T-helper 2 cell treated with Interferon-gamma antibody and Interleukin-4, amounts not matched to agents 5 μg/mL and 100 μg/mL, for 36 hours (primary cell): ENCODE measurements around the gene ANKRD13C.
A peak's percentile ranks its signal among the peaks of the same experiment; 100 is the strongest.
"Not testable (repeated sequence)": the region's sequence is repeated elsewhere in the genome, so short reads cannot be mapped to it uniquely, and the experiment has no call there.

Experiments
- DNase-seq: peaks from one replicate; pipeline ENCODE4 v3.0.0; 2021; ENCODE audit warnings: low spot score
- H3K27ac Mint-ChIP-seq: one replicate; pipeline ENCODE4 v1.8.0; 2021; ENCODE audit warnings: mild to moderate bottlenecking, mixed read lengths
- H3K27me3 Mint-ChIP-seq: one replicate; pipeline ENCODE4 v1.8.0; 2021; ENCODE audit warnings: low read depth, mixed read lengths
- H3K36me3 Mint-ChIP-seq: one replicate; pipeline ENCODE4 v1.8.0; 2021; ENCODE audit warnings: low read depth, mixed read lengths
- H3K4me1 Mint-ChIP-seq: one replicate; pipeline ENCODE4 v1.8.0; 2021; ENCODE audit warnings: low read depth, mixed read lengths
- H3K4me3 Mint-ChIP-seq: one replicate; pipeline ENCODE4 v1.8.0; 2022; ENCODE audit warnings: mild to moderate bottlenecking, moderate library complexity, mixed read lengths
- H3K9me3 Mint-ChIP-seq: one replicate; pipeline ENCODE4 v1.8.0; 2021; ENCODE audit warnings: mixed read lengths

Gene ANKRD13C

GRCh38 chr1:70354332-70355110 is at the start of gene ANKRD13C:
Gene ANKRD13C, minus strand, starts transcription at chr1:70354722. Its CDS starts 314 bp downstream, at chr1:70354408.
- Mint-ChIP-seq H3K27ac (peak within 1 kb of the TSS; percentile 94), H3K4me1 (peaks cover 22% of the 10 kb centered on the region), H3K9me3 (peaks cover 3% of the 10 kb centered on the region), H3K4me3 (peak within 1 kb of the TSS; percentile 92), H3K36me3 (peaks cover 18% of the 10 kb centered on the region), H3K27me3 (no peaks in the 10 kb centered on the region)
- DNase-seq, result peak; percentile 92

GRCh38 chr1:70403759-70404158 is 49.2 kb upstream of the ANKRD13C start:
- peaks cover 18% of the 10 kb centered on the region for H3K27me3 Mint-ChIP-seq
- H3K4me3 Mint-ChIP-seq, result no peak overlapping the region
- DNase-seq, result no peak

GRCh38 chr1:70401974-70402373 is 47.5 kb upstream of the ANKRD13C start:
- peaks cover 24% of the 10 kb centered on the region for H3K27me3 Mint-ChIP-seq
- no peaks in the 10 kb centered on the region for H3K9me3 Mint-ChIP-seq
- no peaks in the 10 kb centered on the region for H3K36me3 Mint-ChIP-seq
- no peak overlapping the region for H3K4me3 Mint-ChIP-seq
- DNase-seq, result no peak
- no peak overlapping the region for H3K27ac Mint-ChIP-seq
- no peaks in the 10 kb centered on the region for H3K4me1 Mint-ChIP-seq

More at GRCh38 chr1:70403759-70404158, 49.2 kb upstream of the ANKRD13C start:
- Mint-ChIP-seq H3K9me3 (no peaks in the 10 kb centered on the region), H3K4me1 (no peaks in the 10 kb centered on the region), H3K27ac (no peak overlapping the region), H3K36me3 (no peaks in the 10 kb centered on the region)

- Mint-ChIP-seq H3K36me3 (no peaks in the 10 kb centered on the region), H3K4me1 (no peaks in the 10 kb centered on the region), H3K4me3 (no peak overlapping the region), H3K27me3 (peaks cover 22% of the 10 kb centered on the region), H3K27ac (no peak overlapping the region), H3K9me3 (no peaks in the 10 kb centered on the region)
- DNase-seq, result no peak
Observed at GRCh38 chr1:70400335-70400734, 45.8 kb upstream of the ANKRD13C start.

- Mint-ChIP-seq H3K27ac (no peak overlapping the region), H3K9me3 (no peaks in the 10 kb centered on the region), H3K4me3 (no peak overlapping the region), H3K4me1 (no peaks in the 10 kb centered on the region), H3K36me3 (no peaks in the 10 kb centered on the region), H3K27me3 (peaks cover 14% of the 10 kb centered on the region)
- no peak for DNase-seq
Observed at GRCh38 chr1:70397013-70397412, 42.5 kb upstream of the ANKRD13C start.

GRCh38 chr1:70396607-70397006 is 42.1 kb upstream of the ANKRD13C start:
- Mint-ChIP-seq H3K4me1 (no peaks in the 10 kb centered on the region), H3K4me3 (no peak overlapping the region), H3K27ac (no peak overlapping the region), H3K27me3 (peaks cover 18% of the 10 kb centered on the region), H3K9me3 (no peaks in the 10 kb centered on the region), H3K36me3 (no peaks in the 10 kb centered on the region)
- DNase-seq, result no peak

- Mint-ChIP-seq H3K4me1 (no peaks in the 10 kb centered on the region), H3K9me3 (no peaks in the 10 kb centered on the region)
Observed at GRCh38 chr1:70392626-70393025, 38.1 kb upstream of the ANKRD13C start.

GRCh38 chr1:70387507-70387906 is 33.0 kb upstream of the ANKRD13C start:
- no peak overlapping the region for H3K27ac Mint-ChIP-seq
- no peaks in the 10 kb centered on the region for H3K4me1 Mint-ChIP-seq
- H3K27me3 Mint-ChIP-seq, result peaks cover 25% of the 10 kb centered on the region
- no peak for DNase-seq
- no peaks in the 10 kb centered on the region for H3K9me3 Mint-ChIP-seq
- no peak overlapping the region for H3K4me3 Mint-ChIP-seq
- H3K36me3 Mint-ChIP-seq, result no peaks in the 10 kb centered on the region

More at GRCh38 chr1:70392626-70393025, 38.1 kb upstream of the ANKRD13C start:
- Mint-ChIP-seq H3K27me3 (peaks cover 26% of the 10 kb centered on the region), H3K4me3 (no peak overlapping the region), H3K36me3 (no peaks in the 10 kb centered on the region), H3K27ac (no peak overlapping the region)
- DNase-seq, result no peak

- Mint-ChIP-seq H3K36me3 (no peaks in the 10 kb centered on the region), H3K27me3 (peaks cover 20% of the 10 kb centered on the region), H3K4me3 (no peak overlapping the region), H3K9me3 (no peaks in the 10 kb centered on the region), H3K4me1 (no peaks in the 10 kb centered on the region), H3K27ac (no peak overlapping the region)
- no peak for DNase-seq
Observed at GRCh38 chr1:70386121-70386520, 31.6 kb upstream of the ANKRD13C start.

GRCh38 chr1:70385477-70385876 is 31.0 kb upstream of the ANKRD13C start:
- Mint-ChIP-seq H3K36me3 (no peaks in the 10 kb centered on the region), H3K9me3 (no peaks in the 10 kb centered on the region), H3K4me1 (no peaks in the 10 kb centered on the region), H3K4me3 (no peak overlapping the region), H3K27me3 (peaks cover 20% of the 10 kb centered on the region), H3K27ac (no peak overlapping the region)
- no peak for DNase-seq

- Mint-ChIP-seq H3K27ac (no peak overlapping the region), H3K4me3 (no peak overlapping the region), H3K36me3 (no peaks in the 10 kb centered on the region), H3K27me3 (peaks cover 17% of the 10 kb centered on the region), H3K4me1 (no peaks in the 10 kb centered on the region), H3K9me3 (no peaks in the 10 kb centered on the region)
- no peak for DNase-seq
Observed at GRCh38 chr1:70384542-70384941, 30.0 kb upstream of the ANKRD13C start.

- H3K9me3 Mint-ChIP-seq, result no peaks in the 10 kb centered on the region
- no peaks in the 10 kb centered on the region for H3K4me1 Mint-ChIP-seq
- DNase-seq, result no peak
- no peaks in the 10 kb centered on the region for H3K36me3 Mint-ChIP-seq
- H3K4me3 Mint-ChIP-seq, result no peak overlapping the region
- peaks cover 8% of the 10 kb centered on the region for H3K27me3 Mint-ChIP-seq
- no peak overlapping the region for H3K27ac Mint-ChIP-seq
Observed at GRCh38 chr1:70383483-70383882, 29.0 kb upstream of the ANKRD13C start.

GRCh38 chr1:70382682-70383081 is 28.2 kb upstream of the ANKRD13C start:
- H3K27ac Mint-ChIP-seq, result no peak overlapping the region
- H3K36me3 Mint-ChIP-seq, result no peaks in the 10 kb centered on the region
- no peaks in the 10 kb centered on the region for H3K4me1 Mint-ChIP-seq
- peaks cover 6% of the 10 kb centered on the region for H3K27me3 Mint-ChIP-seq
- DNase-seq, result no peak
- H3K4me3 Mint-ChIP-seq, result no peak overlapping the region
- no peaks in the 10 kb centered on the region for H3K9me3 Mint-ChIP-seq

GRCh38 chr1:70376196-70376595 is 21.7 kb upstream of the ANKRD13C start:
- DNase-seq, result no peak
- no peaks in the 10 kb centered on the region for H3K27me3 Mint-ChIP-seq
- H3K4me3 Mint-ChIP-seq, result no peak overlapping the region
- no peak overlapping the region for H3K27ac Mint-ChIP-seq
- no peaks in the 10 kb centered on the region for H3K4me1 Mint-ChIP-seq
- no peaks in the 10 kb centered on the region for H3K9me3 Mint-ChIP-seq
- no peaks in the 10 kb centered on the region for H3K36me3 Mint-ChIP-seq

- H3K9me3 Mint-ChIP-seq, H3K4me1 Mint-ChIP-seq: not testable (repeated sequence)
Observed at GRCh38 chr1:70373580-70373979, 19.1 kb upstream of the ANKRD13C start.

More at GRCh38 chr1:70373580-70373979, 19.1 kb upstream of the ANKRD13C start:
- DNase-seq, H3K27ac Mint-ChIP-seq, H3K36me3 Mint-ChIP-seq, H3K4me3 Mint-ChIP-seq, H3K27me3 Mint-ChIP-seq: not testable (repeated sequence)
